Hippocampal formation (tissue), 2 donors: ENCODE measurements around the gene PTGDR2.
A peak's percentile ranks its signal among the peaks of the same experiment; 100 is the strongest.
"Not testable (repeated sequence)": the region's sequence is repeated elsewhere in the genome, so short reads cannot be mapped to it uniquely, and the experiment has no call there.

Source experiments
- DNase-seq, 2 donors: peaks; one replicate each; lab custom pipeline; 2025; lab: John Stamatoyannopoulos, UW

PTGDR2 gene

GRCh38 chr11:60841797-60842667 lies 13.7 kb downstream of the PTGDR2 start, which contains the start of gene CCDC86:
TSS of gene CCDC86 (plus strand) at chr11:60842113. CDS start at chr11:60842125, 12 bp downstream.
- DNase-seq = peak; percentile 90 to 92

- no peak for DNase-seq
Observed at GRCh38 chr11:60840470-60841430, 15.0 kb downstream of the PTGDR2 start.

GRCh38 chr11:60838132-60838531 lies 17.6 kb downstream of the PTGDR2 start:
- no peak for DNase-seq

GRCh38 chr11:60836866-60837515 lies 18.8 kb downstream of the PTGDR2 start:
- DNase-seq = no peak

GRCh38 chr11:60835534-60835846 lies 20.3 kb downstream of the PTGDR2 start:
- DNase-seq = peak in 1 of 2 donors; percentile 13

GRCh38 chr11:60834742-60835533 lies 20.8 kb downstream of the PTGDR2 start:
- no peak for DNase-seq

- no peak for DNase-seq
Observed at GRCh38 chr11:60831501-60832079, 24.2 kb downstream of the PTGDR2 start.

- DNase-seq = peak; percentile 64 to 70
Observed at GRCh38 chr11:60831143-60831500, 24.6 kb downstream of the PTGDR2 start.

GRCh38 chr11:60830478-60831142 lies 25.1 kb downstream of the PTGDR2 start:
- DNase-seq = no peak

- no peak for DNase-seq
Observed at GRCh38 chr11:60825790-60826189, 30.0 kb downstream of the PTGDR2 start.

GRCh38 chr11:60825118-60825517 lies 30.6 kb downstream of the PTGDR2 start:
- DNase-seq = no peak

GRCh38 chr11:60823745-60824306 lies 31.9 kb downstream of the PTGDR2 start:
- not testable (repeated sequence) for DNase-seq

- no peak for DNase-seq
Observed at GRCh38 chr11:60821827-60822599, 33.7 kb downstream of the PTGDR2 start.

GRCh38 chr11:60818057-60818456 lies 37.7 kb downstream of the PTGDR2 start:
- no peak for DNase-seq

- no peak for DNase-seq
Observed at GRCh38 chr11:60816590-60817157, 39.1 kb downstream of the PTGDR2 start.

- no peak for DNase-seq
Observed at GRCh38 chr11:60814112-60814511, 41.6 kb downstream of the PTGDR2 start.

- DNase-seq = no peak
Observed at GRCh38 chr11:60813324-60813723, 42.4 kb downstream of the PTGDR2 start.

GRCh38 chr11:60810569-60810968 lies 45.2 kb downstream of the PTGDR2 start:
- DNase-seq = no peak

- no peak for DNase-seq
Observed at GRCh38 chr11:60810151-60810550, 45.6 kb downstream of the PTGDR2 start.
